IMR-90 (cell line): Measurements from ENCODE around the gene SERP2. TPM values are rescaled to one million over a fixed set of nuclear protein-coding genes. Genes with fewer than 3 reads are reported as not detected.

Experiments
- ATAC-seq: fragments of 200-7000 bp; cut with Tn5 transposase; 2 replicates; pipeline ENCODE4 v1.9.1; 2020; ENCODE audit warnings: low read depth, mild to moderate bottlenecking, moderate library complexity
- BruUV-seq: library from RNA; stranded (reverse); fragments of 400-500 nt; replicated peaks from 2 replicates; lab custom pipeline; 2021; lab: Mats Ljungman, UMichigan
- CTCF ChIA-PET: fragments of 300-600 bp; formaldehyde crosslinking; extraction: SDS; loops from one replicate; lab custom pipeline; 2021; ENCODE audit warnings: antibody characterized with exemption; lab: Yijun Ruan, JAX
- POLR2A ChIA-PET: fragments of 300-600 bp; sonication (Branson Sonifier 250); formaldehyde crosslinking; loops from one replicate; lab custom pipeline; 2022; ENCODE audit warnings: antibody characterized with exemption; ENCODE audit not compliant: unreplicated experiment; lab: Charles Lee
- DNase-seq: peaks from one replicate; pipeline ENCODE4 v3.0.0; 2013
- H2AFZ ChIP-seq: replicated peaks from 2 replicates; pipeline ENCODE3; 2013; ENCODE audit warnings: low read length, mild to moderate bottlenecking; ENCODE audit not compliant: poor library complexity
- H2AK5ac ChIP-seq: 2 replicates; pipeline ENCODE4 v1.6.1; 2013; ENCODE audit warnings: low read depth, low read length, inconsistent platforms
- H2AK9ac ChIP-seq: replicated peaks from 2 replicates; pipeline ENCODE3; 2013; ENCODE audit warnings: mild to moderate bottlenecking, low read depth, low read length, moderate library complexity; ENCODE audit not compliant: poor library complexity
- H2BK120ac ChIP-seq: 2 replicates; pipeline ENCODE4 v1.6.1; 2013; ENCODE audit warnings: low read depth, low read length, inconsistent platforms
- H2BK15ac ChIP-seq: 3 replicates; pipeline ENCODE4 v1.6.1; 2013; ENCODE audit warnings: low read depth, low read length, inconsistent platforms
- H2BK20ac ChIP-seq: 2 replicates; pipeline ENCODE4 v1.6.1; 2013; ENCODE audit warnings: low read depth, mild to moderate bottlenecking, inconsistent platforms, low read length, moderate library complexity
- H2BK5ac ChIP-seq: 2 replicates; pipeline ENCODE4 v1.6.1; 2013; ENCODE audit warnings: mild to moderate bottlenecking, low read depth, low read length, inconsistent platforms; ENCODE audit not compliant: poor library complexity, severe bottlenecking
- H3K14ac ChIP-seq: replicated peaks from 2 replicates; pipeline ENCODE4 v1.6.1; 2013; ENCODE audit warnings: low read depth, low read length, inconsistent platforms
- H3K18ac ChIP-seq: 2 replicates; pipeline ENCODE4 v1.6.1; 2013; ENCODE audit warnings: low read depth, low read length, control low read depth
- H3K23ac ChIP-seq: 2 replicates; pipeline ENCODE4 v1.6.1; 2013; ENCODE audit warnings: low read depth, low read length, inconsistent platforms
- H3K27ac ChIP-seq: 2 replicates; pipeline ENCODE4 v1.5.1; 2013; ENCODE audit warnings: mild to moderate bottlenecking, control low read depth, low read length; ENCODE audit not compliant: insufficient read depth
- H3K27me3 ChIP-seq: 2 replicates; pipeline ENCODE4 v1.6.1; 2013; ENCODE audit warnings: low read length; ENCODE audit not compliant: control insufficient read depth, insufficient read depth
- H3K36me3 ChIP-seq: 2 replicates; pipeline ENCODE4 v1.6.1; 2013; ENCODE audit warnings: low read length, mixed read lengths; ENCODE audit not compliant: control insufficient read depth, insufficient read depth
- H3K4ac ChIP-seq: 2 replicates; pipeline ENCODE4 v1.6.1; 2013; ENCODE audit warnings: low read depth, low read length, inconsistent platforms
- H3K4me1 ChIP-seq: 2 replicates; pipeline ENCODE4 v1.6.1; 2013; ENCODE audit warnings: low read length, mixed read lengths; ENCODE audit not compliant: control insufficient read depth, insufficient read depth
- H3K4me2 ChIP-seq: 2 replicates; pipeline ENCODE4 v1.6.1; 2013; ENCODE audit warnings: low read depth, mild to moderate bottlenecking, control low read depth, low read length, moderate library complexity
- H3K4me3 ChIP-seq: 2 replicates; pipeline ENCODE4 v1.5.1; 2013; ENCODE audit warnings: low read depth, mild to moderate bottlenecking, control low read depth, low read length, moderate library complexity; ENCODE audit not compliant: insufficient read depth
- H3K56ac ChIP-seq: 2 replicates; pipeline ENCODE4 v1.6.1; 2013; ENCODE audit warnings: low read length, inconsistent platforms; ENCODE audit not compliant: insufficient read depth; ENCODE audit errors: extremely low read depth
- H3K79me1 ChIP-seq, 2 experiments: 2 replicates each; pipeline ENCODE4 v1.6.1; 2013; ENCODE audit warnings: low read length in 2 of 2, inconsistent platforms in 1 of 2, low read depth in 1 of 2
- H3K9ac ChIP-seq: 2 replicates; pipeline ENCODE4 v1.6.1; 2013; ENCODE audit warnings: low read depth, low read length, control low read depth
- H3K9me1 ChIP-seq: 2 replicates; pipeline ENCODE4 v1.6.1; 2013; ENCODE audit warnings: low read length, inconsistent platforms; ENCODE audit not compliant: insufficient read depth
- H3K9me3 ChIP-seq: 2 replicates; pipeline ENCODE4 v1.6.1; 2013; ENCODE audit warnings: low read length; ENCODE audit not compliant: control insufficient read depth, insufficient read depth
- H4K20me1 ChIP-seq: 2 replicates; pipeline ENCODE4 v1.6.1; 2013; ENCODE audit warnings: low read length, inconsistent platforms; ENCODE audit not compliant: insufficient read depth
- H4K5ac ChIP-seq: 2 replicates; pipeline ENCODE4 v1.6.1; 2013; ENCODE audit warnings: mild to moderate bottlenecking, low read depth, low read length, control low read depth
- H4K8ac ChIP-seq, 2 experiments: 2 replicates each; pipeline ENCODE4 v1.6.1; 2013; ENCODE audit warnings: low read depth in 2 of 2, low read length in 2 of 2, control low read depth in 1 of 2, inconsistent platforms in 1 of 2
- H4K91ac ChIP-seq: 2 replicates; pipeline ENCODE4 v1.6.1; 2013; ENCODE audit warnings: low read depth, low read length, inconsistent platforms; ENCODE audit not compliant: insufficient read depth
- BHLHE40 ChIP-seq: fragments of 150-350 bp; IDR thresholded peaks from 2 replicates; pipeline ENCODE4 v1.6.1; 2016; ENCODE audit warnings: mild to moderate bottlenecking, low read depth, low read length
- CEBPB ChIP-seq: IDR thresholded peaks from 2 replicates; pipeline ENCODE4 v1.6.1; 2012; ENCODE audit warnings: low read depth, low read length, improper control_type of control experiment
- CHD1 ChIP-seq: IDR thresholded peaks from 2 replicates; pipeline ENCODE4 v1.6.1; 2012; ENCODE audit warnings: low read depth, low read length, improper control_type of control experiment
- FOS ChIP-seq: fragments of 150-350 bp; IDR thresholded peaks from 2 replicates; pipeline ENCODE4 v1.6.1; 2016; ENCODE audit warnings: low read depth, low read length
- MAFK ChIP-seq: IDR thresholded peaks from 2 replicates; pipeline ENCODE4 v1.6.1; 2012; ENCODE audit warnings: low read depth, low read length, improper control_type of control experiment
- MAZ ChIP-seq: IDR thresholded peaks from 2 replicates; pipeline ENCODE4 v1.6.1; 2012; ENCODE audit warnings: low read depth, mild to moderate bottlenecking, low read length, improper control_type of control experiment, moderate library complexity, borderline replicate concordance
- MXI1 ChIP-seq: IDR thresholded peaks from 2 replicates; pipeline ENCODE4 v1.6.1; 2012; ENCODE audit warnings: low read depth, mild to moderate bottlenecking, low read length, moderate library complexity, borderline replicate concordance
- NFE2L2 ChIP-seq: fragments of 150-350 bp; IDR thresholded peaks from 2 replicates; pipeline ENCODE4 v1.6.1; 2016; ENCODE audit warnings: low read depth, mild to moderate bottlenecking, low read length
- POLR2A ChIP-seq: IDR thresholded peaks from 2 replicates; pipeline ENCODE4 v1.6.1; 2012; ENCODE audit warnings: mild to moderate bottlenecking, low read depth, low read length
- RAD21 ChIP-seq: IDR thresholded peaks from 2 replicates; pipeline ENCODE4 v1.6.1; 2012; ENCODE audit warnings: low read length, improper control_type of control experiment
- RCOR1 ChIP-seq: IDR thresholded peaks from 2 replicates; pipeline ENCODE4 v1.6.1; 2012; ENCODE audit warnings: mild to moderate bottlenecking, low read length, improper control_type of control experiment; ENCODE audit not compliant: insufficient replicate concordance
- RFX5 ChIP-seq: IDR thresholded peaks from 2 replicates; pipeline ENCODE4 v1.8.0; 2012; ENCODE audit warnings: low read depth, mild to moderate bottlenecking, low read length, moderate library complexity
- SMC3 ChIP-seq: fragments of 150-350 bp; IDR thresholded peaks from 2 replicates; pipeline ENCODE4 v1.6.1; 2016; ENCODE audit warnings: low read depth, mild to moderate bottlenecking, antibody characterized with exemption, low read length, moderate library complexity
- WGBS, 2 experiments: methylation state at CpG; one replicate each; pipeline versions ENCODE4 v1.1.5 to v1.1.7; 2013; ENCODE audit warnings: missing lambda C conversion rate in 2 of 2; ENCODE audit not compliant: insufficient read length in 1 of 2; ENCODE audit errors: extremely low coverage in 2 of 2; 5-methylcytosine and 5-hydroxymethylcytosine counted together
- dilution Hi-C: fragments of 300-500 bp; cut with HindIII; formaldehyde crosslinking; loops from one replicate; pipeline ENCODE4 v1.14.3; 2018; ENCODE audit warnings: low sequenced_read_pairs; ENCODE audit not compliant: unreplicated experiment
- in situ Hi-C: fragments of 300-500 bp; cut with MboI; formaldehyde crosslinking; loops from 3 replicates; pipeline ENCODE4 v1.14.3; 2019; ENCODE audit warnings: low sequenced_read_pairs, inconsistent platforms, mixed read lengths
- intact Hi-C: fragments of 100-400 bp; cut with micrococcal nuclease; formaldehyde crosslinking; loops from 2 replicates; pipeline ENCODE4 v1.10.0; 2022
- polyA plus RNA-seq, 3 experiments: library from polyadenylated mRNA; depleted of rRNA; stranded (reverse); fragments of >200 nt; gene quantifications; 2 replicates each; pipeline ENCODE4 v1.2.3, GENCODE V29; 2012; ENCODE audit warnings: low replicate concordance in 1 of 3
- total RNA-seq: library from RNA; depleted of rRNA; stranded (reverse); fragments of >200 nt; gene quantifications from 2 replicates; pipeline ENCODE4 v1.2.3, GENCODE V29; 2012
- TF ChIP-seq, protein P1 (sequence below): fragments of 150-350 bp; IDR thresholded peaks from 2 replicates; pipeline ENCODE4 v1.6.1; 2016; ENCODE audit warnings: low read depth, mild to moderate bottlenecking, low read length, moderate library complexity, borderline replicate concordance
- TF ChIP-seq, protein P2 (sequence below): conservative IDR thresholded peaks from 2 replicates; pipeline ENCODE4 v1.5.1; 2012; ENCODE audit warnings: mild to moderate bottlenecking, low read depth, low read length, improper control_type of control experiment
- TF ChIP-seq, protein P3 (sequence below): fragments of 150-350 bp; IDR thresholded peaks from 2 replicates; pipeline ENCODE4 v1.6.1; 2017; ENCODE audit warnings: mild to moderate bottlenecking, antibody characterized with exemption, low read length, low read depth

SERP2 gene
- total and polyA plus RNA-seq, 2 of the 4 experiments (the other 2 are of a cell fraction), result 0.54 to 1.4 TPM

- intact Hi-C loops (no loop called here), dilution Hi-C loops (no loop called here), in situ Hi-C loops (no loop called here)
- Histone ChIP-seq H3K56ac (no peak overlapping the region), H3K23ac (no peak overlapping the region), H2BK20ac (no peak overlapping the region), H4K20me1 (no peaks in the 10 kb centered on the region), H3K4me1 (peaks cover 7% of the 10 kb centered on the region), H3K9me3 (no peaks in the 10 kb centered on the region; the same call in 1 of the 2 replicates), H2BK15ac (no peak overlapping the region), H3K4ac (no peak overlapping the region), H4K91ac (no peak overlapping the region), H3K18ac (no peak overlapping the region), H4K8ac (no peak overlapping the region), H3K14ac (no peak overlapping the region), H3K4me3 (no peak overlapping the region), H2AK5ac (no peak overlapping the region), H2AK9ac (no peak overlapping the region), H2BK5ac (no peak overlapping the region), H3K9ac (no peak overlapping the region), H3K4me2 (no peak overlapping the region), H4K5ac (no peak overlapping the region), H3K27me3 (no peaks in the 10 kb centered on the region; the same call in 1 of the 2 replicates), H3K9me1 (no peaks in the 10 kb centered on the region), H3K79me1 (no peaks in the 10 kb centered on the region), H3K36me3 (no peaks in the 10 kb centered on the region), H2AFZ (peak overlapping the region; percentile 34), H3K27ac (no peak overlapping the region), H2BK120ac (no peak overlapping the region)
- BruUV-seq, result no TSS peak
- WGBS, 2 experiments, result 87% methylated on average over 9 of the region's 10 CpGs; no CpG with 5 or more reads in 1 of the 2 experiments
- no peak for ATAC-seq
- TF ChIP-seq, protein P1, sequence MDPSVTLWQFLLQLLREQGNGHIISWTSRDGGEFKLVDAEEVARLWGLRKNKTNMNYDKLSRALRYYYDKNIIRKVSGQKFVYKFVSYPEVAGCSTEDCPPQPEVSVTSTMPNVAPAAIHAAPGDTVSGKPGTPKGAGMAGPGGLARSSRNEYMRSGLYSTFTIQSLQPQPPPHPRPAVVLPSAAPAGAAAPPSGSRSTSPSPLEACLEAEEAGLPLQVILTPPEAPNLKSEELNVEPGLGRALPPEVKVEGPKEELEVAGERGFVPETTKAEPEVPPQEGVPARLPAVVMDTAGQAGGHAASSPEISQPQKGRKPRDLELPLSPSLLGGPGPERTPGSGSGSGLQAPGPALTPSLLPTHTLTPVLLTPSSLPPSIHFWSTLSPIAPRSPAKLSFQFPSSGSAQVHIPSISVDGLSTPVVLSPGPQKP, result no peak
- TF ChIP-seq MAFK (no peak), FOS (no peak), SMC3 (no peak), CEBPB (no peak), MXI1 (no peak), BHLHE40 (no peak), RFX5 (no peak), RCOR1 (no peak), CHD1 (no peak), MAZ (no peak), RAD21 (no peak), NFE2L2 (no peak), POLR2A (no peak)
- TF ChIP-seq, protein P2, sequence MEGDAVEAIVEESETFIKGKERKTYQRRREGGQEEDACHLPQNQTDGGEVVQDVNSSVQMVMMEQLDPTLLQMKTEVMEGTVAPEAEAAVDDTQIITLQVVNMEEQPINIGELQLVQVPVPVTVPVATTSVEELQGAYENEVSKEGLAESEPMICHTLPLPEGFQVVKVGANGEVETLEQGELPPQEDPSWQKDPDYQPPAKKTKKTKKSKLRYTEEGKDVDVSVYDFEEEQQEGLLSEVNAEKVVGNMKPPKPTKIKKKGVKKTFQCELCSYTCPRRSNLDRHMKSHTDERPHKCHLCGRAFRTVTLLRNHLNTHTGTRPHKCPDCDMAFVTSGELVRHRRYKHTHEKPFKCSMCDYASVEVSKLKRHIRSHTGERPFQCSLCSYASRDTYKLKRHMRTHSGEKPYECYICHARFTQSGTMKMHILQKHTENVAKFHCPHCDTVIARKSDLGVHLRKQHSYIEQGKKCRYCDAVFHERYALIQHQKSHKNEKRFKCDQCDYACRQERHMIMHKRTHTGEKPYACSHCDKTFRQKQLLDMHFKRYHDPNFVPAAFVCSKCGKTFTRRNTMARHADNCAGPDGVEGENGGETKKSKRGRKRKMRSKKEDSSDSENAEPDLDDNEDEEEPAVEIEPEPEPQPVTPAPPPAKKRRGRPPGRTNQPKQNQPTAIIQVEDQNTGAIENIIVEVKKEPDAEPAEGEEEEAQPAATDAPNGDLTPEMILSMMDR, result no peak
- TF ChIP-seq, protein P3, sequence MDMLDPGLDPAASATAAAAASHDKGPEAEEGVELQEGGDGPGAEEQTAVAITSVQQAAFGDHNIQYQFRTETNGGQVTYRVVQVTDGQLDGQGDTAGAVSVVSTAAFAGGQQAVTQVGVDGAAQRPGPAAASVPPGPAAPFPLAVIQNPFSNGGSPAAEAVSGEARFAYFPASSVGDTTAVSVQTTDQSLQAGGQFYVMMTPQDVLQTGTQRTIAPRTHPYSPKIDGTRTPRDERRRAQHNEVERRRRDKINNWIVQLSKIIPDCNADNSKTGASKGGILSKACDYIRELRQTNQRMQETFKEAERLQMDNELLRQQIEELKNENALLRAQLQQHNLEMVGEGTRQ, result no peak
- no peak for DNase-seq
- CTCF ChIA-PET, result no interaction called here
- POLR2A ChIA-PET, result no interaction called here
These were observed 42.7 kb downstream of the SERP2 start for GRCh38 chr13:44416301-44416700.
